T-helper 2 cell (primary cell): Measurements from ENCODE around the gene EPB41L4B.
A peak's percentile ranks its signal among the peaks of the same experiment; 100 is the strongest.
"Not testable (repeated sequence)": the region's sequence is repeated elsewhere in the genome, so short reads cannot be mapped to it uniquely, and the experiment has no call there.

Experiments used
- DNase-seq, 5 experiments: peaks; one replicate each; pipeline versions ENCODE4 v3.0.0 to v3.0.0-alpha.2; 2012 to 2022

EPB41L4B gene

GRCh38 chr9:109242014-109242413 lies 78.8 kb downstream of the EPB41L4B start:
- DNase-seq, result no peak

GRCh38 chr9:109241207-109241606 lies 79.7 kb downstream of the EPB41L4B start:
- no peak for DNase-seq

DNA sequence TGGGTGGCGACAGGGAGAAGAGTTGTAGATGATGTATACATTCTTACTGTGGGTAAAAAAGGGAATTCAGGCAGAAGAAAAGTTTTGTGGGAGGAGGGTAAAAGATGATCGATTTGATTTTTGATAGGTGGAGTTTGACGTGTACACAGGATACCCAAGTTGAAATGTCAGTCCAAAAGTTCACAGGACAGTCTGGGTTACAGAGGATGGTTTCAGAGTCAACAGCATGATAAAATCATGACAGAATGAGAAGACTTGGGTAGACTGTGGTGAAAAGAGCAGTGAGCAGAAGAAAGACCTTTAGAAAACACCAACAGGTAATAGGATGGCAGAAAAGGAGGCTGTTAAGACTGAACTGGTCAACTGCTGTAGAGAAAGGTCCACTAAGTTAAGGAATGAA lies 81.6 kb downstream of the EPB41L4B start:
- DNase-seq, result no peak

GRCh38 chr9:109238655-109239054 lies 82.2 kb downstream of the EPB41L4B start:
- DNase-seq, result no peak

- no peak for DNase-seq
These were observed 82.7 kb downstream of the EPB41L4B start for GRCh38 chr9:109238125-109238524.

DNA sequence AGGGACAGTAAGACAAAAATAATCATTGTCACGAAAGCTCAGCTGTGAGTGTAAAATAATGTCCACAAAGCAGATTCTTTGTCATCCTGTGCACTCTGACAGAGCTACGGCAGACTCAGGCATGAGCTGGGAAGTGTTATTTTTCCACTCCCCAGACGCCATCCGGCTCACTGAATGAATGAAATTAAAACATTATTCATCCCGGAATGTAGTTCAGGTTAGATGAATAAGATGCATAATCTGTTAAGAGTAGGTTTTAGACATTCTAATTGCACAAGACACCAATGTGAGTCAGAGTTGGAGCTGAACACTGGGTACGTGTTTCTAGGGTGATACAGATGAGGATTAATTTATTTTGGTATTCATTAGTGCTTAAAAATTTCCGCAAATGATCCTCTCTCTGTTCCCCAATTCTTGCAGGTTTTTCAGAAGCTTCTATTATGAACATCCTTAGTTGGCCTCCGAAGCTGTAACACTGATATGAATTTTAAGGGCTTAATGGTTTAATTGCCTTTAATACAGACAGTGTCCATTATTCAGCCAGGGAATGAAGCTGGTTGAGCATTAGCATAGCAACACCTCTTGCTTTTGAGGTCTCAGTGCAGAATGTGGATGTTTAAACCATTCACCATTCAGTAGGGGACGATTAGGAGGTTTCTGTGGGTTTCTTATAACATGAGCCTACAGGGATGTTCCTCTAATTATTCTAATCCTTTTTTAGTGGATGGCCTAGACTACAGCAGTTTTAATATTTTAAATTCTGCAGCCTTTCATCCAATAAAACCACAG lies 88.2 kb downstream of the EPB41L4B start:
- no peak for DNase-seq

DNA sequence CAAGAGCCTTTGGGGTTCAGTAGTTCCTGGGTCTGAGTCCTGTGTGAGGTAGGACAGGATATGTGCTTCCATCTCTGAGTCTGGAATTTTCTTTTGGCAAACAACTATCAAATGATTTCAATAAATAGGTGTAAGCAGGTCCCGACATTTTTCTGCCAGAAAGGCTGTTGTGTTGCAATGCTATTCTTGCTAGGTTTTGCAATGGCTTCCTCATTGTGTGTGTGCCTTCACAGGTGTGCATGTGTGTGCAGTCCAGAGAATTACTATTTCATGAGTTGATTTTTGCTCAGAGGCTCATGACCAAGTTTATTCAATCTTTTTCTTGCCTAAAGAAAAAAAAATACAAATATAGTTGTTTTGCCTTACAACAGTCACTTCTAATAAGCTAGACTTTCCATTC lies 89.3 kb downstream of the EPB41L4B start:
- DNase-seq, result no peak

DNA sequence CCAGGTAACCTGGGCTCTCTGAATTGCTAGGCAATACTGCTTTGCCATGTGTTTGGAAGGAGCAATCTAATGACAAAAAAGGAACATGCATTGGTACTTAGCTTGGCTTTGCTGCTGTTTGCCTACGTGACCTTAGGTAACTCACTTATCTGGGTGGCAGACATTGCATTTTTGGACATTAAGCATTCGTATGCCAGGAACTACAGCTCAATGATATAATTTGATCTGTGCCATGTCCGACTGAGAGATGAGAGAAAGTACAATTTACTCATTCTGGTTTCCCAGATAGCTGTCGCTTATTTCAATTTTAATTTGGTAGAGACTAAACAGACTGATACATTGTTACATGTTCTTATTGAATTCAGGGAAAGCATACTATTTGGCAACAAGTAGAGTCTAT lies 90.6 kb downstream of the EPB41L4B start:
- DNase-seq, result no peak

DNA sequence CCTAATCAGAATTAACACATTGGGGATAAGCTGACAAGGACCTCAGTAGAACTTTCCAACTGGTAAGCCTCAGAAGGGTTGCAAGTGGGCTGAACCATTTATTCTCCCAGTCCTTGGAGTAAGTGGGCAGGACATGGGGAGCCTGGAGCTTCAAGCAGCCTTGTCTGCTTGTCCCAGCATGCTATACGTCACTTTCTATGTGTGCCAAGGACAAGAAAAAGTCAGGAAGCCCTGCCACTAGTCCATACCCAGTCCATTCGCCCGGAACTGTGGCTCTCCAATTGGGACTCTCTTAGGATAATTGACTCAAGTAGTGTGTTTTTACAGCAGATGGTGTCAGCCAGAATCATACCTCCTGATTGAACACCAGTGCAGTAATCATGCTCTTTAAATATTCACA lies 91.2 kb downstream of the EPB41L4B start:
- no peak for DNase-seq

DNA sequence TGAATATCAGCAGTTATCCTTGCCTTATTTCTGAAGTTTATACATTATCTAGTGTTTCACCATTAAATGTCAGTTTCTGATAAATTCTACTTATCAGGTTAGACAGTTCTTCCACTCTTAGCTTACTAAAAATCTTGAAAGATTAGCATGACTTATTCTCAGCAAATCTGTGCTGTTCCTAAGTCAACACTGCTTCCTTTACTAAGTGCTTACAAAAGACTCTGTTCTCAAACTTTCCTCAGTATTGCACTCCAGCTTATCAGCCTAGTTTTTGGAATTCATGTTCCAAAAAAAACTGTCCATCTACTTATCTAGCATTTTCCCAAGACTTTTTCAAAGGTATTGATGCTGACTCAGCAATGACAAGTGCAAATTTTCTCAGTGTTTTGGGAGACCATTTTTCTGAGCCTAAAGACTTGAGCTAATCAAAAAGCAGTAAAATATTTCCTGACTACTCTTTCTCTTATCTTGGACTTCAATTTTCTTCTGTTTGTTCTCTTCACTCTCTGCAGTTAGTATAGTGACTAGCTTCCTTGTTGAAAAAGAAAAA lies 92.7 kb downstream of the EPB41L4B start:
- no peak for DNase-seq

- DNase-seq, result no peak
These were observed 95.2 kb downstream of the EPB41L4B start for GRCh38 chr9:109225629-109226028.

DNA sequence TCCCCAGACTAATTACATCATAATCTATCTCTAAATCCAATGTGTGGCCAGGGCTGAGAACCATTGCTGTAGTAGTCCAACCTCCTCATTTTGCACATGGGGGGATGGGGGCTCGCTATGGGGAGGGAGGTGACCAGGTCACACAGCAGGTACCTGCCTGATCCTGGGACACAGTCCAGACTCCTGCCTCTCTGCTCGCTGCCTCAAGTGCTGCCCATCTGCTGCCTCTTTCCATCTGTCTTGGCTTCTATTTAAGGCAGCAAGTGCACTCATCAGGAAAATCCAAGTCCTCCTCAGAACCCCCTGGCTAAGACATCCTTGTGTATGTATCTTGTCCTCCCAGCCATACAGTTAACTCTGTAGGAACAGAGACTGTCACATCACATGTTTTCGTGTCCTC lies 96.1 kb downstream of the EPB41L4B start:
- no peak for DNase-seq

DNA sequence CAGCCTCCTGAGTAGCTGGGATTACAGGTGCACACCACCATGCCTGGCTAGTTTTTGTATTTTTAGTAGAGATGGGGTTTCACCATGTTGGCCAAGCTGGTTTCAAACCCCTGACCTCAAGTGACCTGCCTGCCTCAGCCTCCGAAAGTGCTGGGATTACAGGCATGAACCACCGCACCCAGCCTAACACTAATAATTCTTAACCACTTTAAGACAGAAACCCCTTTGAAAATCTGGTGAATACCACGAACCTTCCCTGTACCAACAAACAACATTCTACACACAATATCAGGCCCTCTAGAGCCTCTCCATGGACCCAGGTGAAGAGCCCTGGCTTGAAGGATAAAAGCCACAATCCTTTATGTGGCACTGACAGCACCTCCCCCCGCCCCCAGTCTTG lies 102.6 kb downstream of the EPB41L4B start:
- not testable (repeated sequence) for DNase-seq

- no peak for DNase-seq
These were observed 106.4 kb downstream of the EPB41L4B start for GRCh38 chr9:109214414-109214813.

GRCh38 chr9:109213285-109214121 lies 107.4 kb downstream of the EPB41L4B start:
- no peak for DNase-seq

GRCh38 chr9:109212768-109213167 lies 108.1 kb downstream of the EPB41L4B start:
- DNase-seq, result no peak

DNA sequence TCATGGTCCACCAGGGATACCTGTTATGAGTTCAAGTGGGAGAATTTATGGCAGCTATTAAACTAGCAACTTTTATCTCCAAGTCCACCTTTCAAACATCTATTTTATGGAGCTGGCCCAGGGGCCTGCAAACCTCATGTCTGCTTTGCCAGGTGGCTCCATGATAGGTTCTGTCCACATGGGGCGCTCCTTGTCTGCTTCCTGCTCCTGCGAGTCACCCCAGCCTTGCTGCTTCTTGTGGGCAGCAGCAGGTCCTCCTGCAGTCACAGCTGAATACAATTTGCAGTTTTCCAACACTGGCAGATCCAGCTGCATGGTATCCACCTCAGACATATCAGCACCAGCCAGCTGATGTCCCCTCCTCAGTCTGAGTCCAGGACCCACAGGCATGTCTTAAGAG lies 114.2 kb downstream of the EPB41L4B start:
- DNase-seq, result peak in 1 of 5 experiments; percentile 4

GRCh38 chr9:109205526-109205925 lies 115.3 kb downstream of the EPB41L4B start:
- DNase-seq, result no peak

DNA sequence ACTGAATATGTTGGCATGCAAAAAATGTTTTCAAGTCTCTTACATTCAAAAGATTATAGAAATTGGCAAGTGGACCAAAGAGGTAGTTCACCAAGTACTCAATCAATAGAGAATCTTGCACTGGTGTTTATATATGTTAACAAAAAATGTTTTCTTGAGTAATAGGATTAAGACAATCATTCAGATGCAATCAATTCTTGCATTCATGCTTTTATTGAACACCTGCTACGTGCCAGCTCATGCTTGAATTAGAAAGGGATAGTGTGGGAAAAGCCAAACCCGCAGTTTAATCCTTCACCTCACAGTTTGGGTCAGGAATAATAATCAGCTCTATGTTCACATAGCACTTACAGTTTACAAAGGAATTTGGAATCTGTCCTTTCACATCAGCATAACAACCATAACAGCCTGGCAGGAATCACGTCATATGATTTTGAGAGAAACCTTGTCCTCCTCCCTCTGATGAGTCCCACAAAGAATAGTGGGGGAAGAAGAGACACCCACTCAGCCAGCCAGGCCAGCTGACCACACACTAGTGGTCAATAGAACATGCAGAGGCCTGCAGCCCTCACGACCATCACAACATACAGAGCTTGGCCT lies 117.0 kb downstream of the EPB41L4B start:
- DNase-seq, result no peak

DNA sequence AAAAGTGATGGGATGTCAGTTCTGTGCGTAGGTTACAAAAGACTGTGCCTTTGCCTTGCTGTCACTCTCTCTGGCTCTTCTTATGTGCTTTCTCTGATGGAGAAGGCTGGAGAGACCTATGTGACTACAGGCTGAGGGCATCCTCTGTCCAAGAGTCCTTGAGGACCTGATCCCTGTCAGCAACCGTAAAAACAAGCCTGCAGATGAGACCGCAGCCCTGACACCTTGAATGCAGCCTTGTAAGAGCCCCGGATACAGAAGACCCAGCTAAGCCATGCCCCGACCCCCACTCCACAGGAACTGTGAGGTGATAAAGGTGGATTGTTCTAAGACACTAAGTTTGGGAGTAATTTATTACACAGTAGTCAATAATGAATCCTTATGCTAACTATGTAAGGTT lies 121.2 kb downstream of the EPB41L4B start:
- DNase-seq, result no peak

- DNase-seq, result peak in 1 of 5 experiments; percentile 14
These were observed 122.0 kb downstream of the EPB41L4B start for GRCh38 chr9:109198736-109199382.

GRCh38 chr9:109193974-109194556 lies 126.8 kb downstream of the EPB41L4B start:
- no peak for DNase-seq
